ENCODE data around the gene CHCHD4.

Gene CHCHD4

DNA sequence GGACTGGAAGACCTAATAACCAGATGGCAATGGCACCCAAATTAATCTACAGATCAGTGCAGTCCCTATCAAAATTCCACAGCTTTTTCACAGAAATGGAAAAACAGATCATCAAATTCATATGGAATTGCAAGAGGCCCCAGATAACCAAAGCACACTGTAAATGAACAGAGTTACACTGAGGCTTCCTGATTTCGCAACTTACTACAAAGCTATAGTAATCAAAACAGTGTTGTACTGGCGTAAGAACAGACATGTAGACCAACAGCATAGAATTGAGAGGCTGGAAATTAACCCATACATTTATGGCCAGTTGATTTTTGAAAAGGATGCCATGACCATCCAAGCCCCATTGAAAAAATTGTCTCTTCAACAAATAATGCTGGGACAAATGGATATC lies 37.5 kb upstream of the CHCHD4 start:
- DNase-seq (ENCODE audit: extremely low read depth, low read depth) = no peak
- TF ChIP-seq, protein P1, sequence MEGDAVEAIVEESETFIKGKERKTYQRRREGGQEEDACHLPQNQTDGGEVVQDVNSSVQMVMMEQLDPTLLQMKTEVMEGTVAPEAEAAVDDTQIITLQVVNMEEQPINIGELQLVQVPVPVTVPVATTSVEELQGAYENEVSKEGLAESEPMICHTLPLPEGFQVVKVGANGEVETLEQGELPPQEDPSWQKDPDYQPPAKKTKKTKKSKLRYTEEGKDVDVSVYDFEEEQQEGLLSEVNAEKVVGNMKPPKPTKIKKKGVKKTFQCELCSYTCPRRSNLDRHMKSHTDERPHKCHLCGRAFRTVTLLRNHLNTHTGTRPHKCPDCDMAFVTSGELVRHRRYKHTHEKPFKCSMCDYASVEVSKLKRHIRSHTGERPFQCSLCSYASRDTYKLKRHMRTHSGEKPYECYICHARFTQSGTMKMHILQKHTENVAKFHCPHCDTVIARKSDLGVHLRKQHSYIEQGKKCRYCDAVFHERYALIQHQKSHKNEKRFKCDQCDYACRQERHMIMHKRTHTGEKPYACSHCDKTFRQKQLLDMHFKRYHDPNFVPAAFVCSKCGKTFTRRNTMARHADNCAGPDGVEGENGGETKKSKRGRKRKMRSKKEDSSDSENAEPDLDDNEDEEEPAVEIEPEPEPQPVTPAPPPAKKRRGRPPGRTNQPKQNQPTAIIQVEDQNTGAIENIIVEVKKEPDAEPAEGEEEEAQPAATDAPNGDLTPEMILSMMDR (IDR thresholded peaks at IDR 0.05; ENCODE audit: low read depth, low read length) = no peak

- no peak for DNase-seq (ENCODE audit: extremely low read depth, low read depth)
- TF ChIP-seq, protein P1 (IDR thresholded peaks at IDR 0.05; ENCODE audit: low read depth, low read length) = no peak
Measured at GRCh38 chr3:14161282-14161681, 36.6 kb upstream of the CHCHD4 start.

- no peak for DNase-seq (ENCODE audit: extremely low read depth, low read depth)
- TF ChIP-seq, protein P1 (IDR thresholded peaks at IDR 0.05; ENCODE audit: low read depth, low read length) = no peak
Measured at GRCh38 chr3:14159426-14159825, 34.8 kb upstream of the CHCHD4 start.

DNA sequence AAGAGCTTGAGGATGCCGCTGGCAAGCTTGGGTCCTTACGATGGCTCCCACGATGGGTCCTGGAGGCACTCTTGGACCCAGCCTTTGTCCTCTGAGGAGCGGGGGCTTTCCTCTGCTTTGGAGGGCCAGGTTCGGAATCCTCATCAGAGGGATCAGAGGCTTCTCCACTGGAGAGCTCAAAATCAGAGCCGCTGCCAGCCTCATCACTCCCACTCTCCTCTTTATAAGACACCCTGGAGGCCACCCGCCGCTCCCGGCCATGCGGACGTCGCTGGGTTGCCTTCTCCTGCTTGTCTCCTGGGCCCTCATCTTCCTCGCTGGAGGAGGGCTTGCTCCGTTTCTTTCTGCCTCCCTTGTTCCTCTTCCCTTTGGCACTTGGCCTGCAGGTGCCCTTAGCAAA lies 33.7 kb upstream of the CHCHD4 start:
- TF ChIP-seq, protein P1 (IDR thresholded peaks at IDR 0.05; ENCODE audit: low read depth, low read length) = no peak
- DNase-seq (ENCODE audit: extremely low read depth, low read depth) = no peak

GRCh38 chr3:14157951-14158350 lies 33.3 kb upstream of the CHCHD4 start:
- TF ChIP-seq, protein P1 (IDR thresholded peaks at IDR 0.05; ENCODE audit: low read depth, low read length) = no peak
- no peak for DNase-seq (ENCODE audit: extremely low read depth, low read depth)

GRCh38 chr3:14156843-14157561 lies 32.3 kb upstream of the CHCHD4 start:
- TF ChIP-seq, protein P1 (IDR thresholded peaks at IDR 0.05; ENCODE audit: low read depth, low read length) = no peak
- DNase-seq (ENCODE audit: extremely low read depth, low read depth) = no peak

GRCh38 chr3:14156201-14156600 lies 31.5 kb upstream of the CHCHD4 start:
- no peak for DNase-seq (ENCODE audit: extremely low read depth, low read depth)
- TF ChIP-seq, protein P1 (IDR thresholded peaks at IDR 0.05; ENCODE audit: low read depth, low read length) = no peak
